ENCODE measurements around the gene ANAPC15. TPM values are rescaled to one million over a fixed set of nuclear protein-coding genes. Genes with fewer than 3 reads are reported as not detected.
A peak's percentile ranks its signal among the peaks of the same experiment; 100 is the strongest.

ANAPC15 gene
- total RNA-seq, 1 experiment from 2014 or later = 63.6 TPM

- Mint-ChIP-seq H3K4me3 (ENCODE audit: unreplicated experiment) (no peak overlapping the region), H3K27me3 (ENCODE audit: insufficient read depth, unreplicated experiment) (no peaks in the 10 kb centered on the region), H3K27ac (ENCODE audit: low read depth, unreplicated experiment) (no peak overlapping the region), H3K9me3 (ENCODE audit: unreplicated experiment) (no peaks in the 10 kb centered on the region), H3K36me3 (ENCODE audit: insufficient read depth, unreplicated experiment) (peaks cover 13% of the 10 kb centered on the region), H3K4me1 (ENCODE audit: insufficient read depth, unreplicated experiment) (peaks cover 23% of the 10 kb centered on the region)
- CTCF ChIA-PET = interaction anchor here (0.5 to 5.6 kb wide), 12 partner anchors 8 to 1125 kb away, joined by 3 to 45 read pairs (median 6); no protein-coding TSS in a partner anchor
- TF ChIP-seq CTCF (IDR thresholded peaks at IDR 0.05; ENCODE audit: unreplicated experiment) = no peak
- BruUV-seq (replicated peaks) = no TSS peak
- DNase-seq (ENCODE audit: unreplicated experiment) = no peak
- intact Hi-C loops (cut with micrococcal nuclease) = no loop called here
- POLR2A ChIA-PET = interaction anchor here (0.6 to 5.2 kb wide), 11 partner anchors 9 to 274 kb away, joined by 3 to 42 read pairs (median 5); no protein-coding TSS in a partner anchor
Measured at GRCh38 chr11:72085621-72086351, 26.7 kb downstream of the ANAPC15 start.

- POLR2A ChIA-PET = interaction anchor here (0.7 to 5.2 kb wide), 11 partner anchors 10 to 138 kb away, joined by 3 to 42 read pairs (median 6); no protein-coding TSS in a partner anchor
- H3K27ac Mint-ChIP-seq (ENCODE audit: low read depth, unreplicated experiment) = no peak overlapping the region
Measured at GRCh38 chr11:72084965-72085364, 27.5 kb downstream of the ANAPC15 start.

GRCh38 chr11:72084076-72084475 is 28.4 kb downstream of the ANAPC15 start:
- no peak for DNase-seq (ENCODE audit: unreplicated experiment)
- Mint-ChIP-seq H3K4me3 (ENCODE audit: unreplicated experiment) (no peak overlapping the region), H3K27ac (ENCODE audit: low read depth, unreplicated experiment) (peak overlapping the region; percentile 11), H3K27me3 (ENCODE audit: insufficient read depth, unreplicated experiment) (no peaks in the 10 kb centered on the region), H3K4me1 (ENCODE audit: insufficient read depth, unreplicated experiment) (peaks cover 27% of the 10 kb centered on the region), H3K9me3 (ENCODE audit: unreplicated experiment) (no peaks in the 10 kb centered on the region), H3K36me3 (ENCODE audit: insufficient read depth, unreplicated experiment) (peaks cover 9% of the 10 kb centered on the region)
- ChIA-PET POLR2A (interaction anchor here (0.7 to 5.2 kb wide), 17 partner anchors 8 to 139 kb away, joined by 3 to 42 read pairs (median 4); no protein-coding TSS in a partner anchor), CTCF (interaction anchor here (1.6 to 5.6 kb wide), 5 partner anchors 10 to 106 kb away, joined by 8 to 45 read pairs (median 17); no protein-coding TSS in a partner anchor)
- intact Hi-C loops (cut with micrococcal nuclease) = no loop called here
- BruUV-seq (replicated peaks) = no TSS peak
- no peak for TF ChIP-seq CTCF (IDR thresholded peaks at IDR 0.05; ENCODE audit: unreplicated experiment)

More at GRCh38 chr11:72084965-72085364, 27.5 kb downstream of the ANAPC15 start:
- H3K4me1 Mint-ChIP-seq (ENCODE audit: insufficient read depth, unreplicated experiment) = peaks cover 27% of the 10 kb centered on the region
- no peaks in the 10 kb centered on the region for H3K9me3 Mint-ChIP-seq (ENCODE audit: unreplicated experiment)
- peaks cover 13% of the 10 kb centered on the region for H3K36me3 Mint-ChIP-seq (ENCODE audit: insufficient read depth, unreplicated experiment)
- no peak for TF ChIP-seq CTCF (IDR thresholded peaks at IDR 0.05; ENCODE audit: unreplicated experiment)
- DNase-seq (ENCODE audit: unreplicated experiment) = no peak
- H3K27me3 Mint-ChIP-seq (ENCODE audit: insufficient read depth, unreplicated experiment) = no peaks in the 10 kb centered on the region
- CTCF ChIA-PET = interaction anchor here (0.5 to 5.6 kb wide), 11 partner anchors 9 to 1126 kb away, joined by 3 to 45 read pairs (median 7); no protein-coding TSS in a partner anchor
- intact Hi-C loops (cut with micrococcal nuclease) = no loop called here
- no TSS peak for BruUV-seq (replicated peaks)
- H3K4me3 Mint-ChIP-seq (ENCODE audit: unreplicated experiment) = no peak overlapping the region

DNA sequence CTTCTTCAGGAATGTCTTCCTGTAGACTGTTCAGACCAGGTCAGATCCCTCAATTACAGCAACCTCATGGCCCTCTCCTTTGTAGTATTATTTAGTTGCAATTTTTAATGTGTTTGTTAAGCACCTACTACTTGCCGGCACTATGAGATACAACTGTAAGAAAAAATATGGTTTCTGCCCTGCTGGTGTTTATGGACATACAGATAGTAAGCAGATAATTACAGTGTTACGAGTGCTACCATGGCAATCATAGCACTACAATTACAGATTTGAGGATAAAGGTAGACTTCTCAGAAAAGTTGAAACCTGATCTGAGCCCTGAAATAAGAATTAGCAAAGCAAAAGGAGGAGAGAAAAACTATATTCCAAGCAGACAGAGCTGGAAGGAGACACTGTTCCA is 29.1 kb downstream of the ANAPC15 start:
- Mint-ChIP-seq H3K9me3 (ENCODE audit: unreplicated experiment) (no peaks in the 10 kb centered on the region), H3K27ac (ENCODE audit: low read depth, unreplicated experiment) (no peak overlapping the region), H3K4me1 (ENCODE audit: insufficient read depth, unreplicated experiment) (peaks cover 32% of the 10 kb centered on the region), H3K4me3 (ENCODE audit: unreplicated experiment) (no peak overlapping the region), H3K27me3 (ENCODE audit: insufficient read depth, unreplicated experiment) (no peaks in the 10 kb centered on the region), H3K36me3 (ENCODE audit: insufficient read depth, unreplicated experiment) (peaks cover 6% of the 10 kb centered on the region)
- ChIA-PET POLR2A (interaction anchor here (0.7 to 5.2 kb wide), 13 partner anchors 9 to 139 kb away, joined by 3 to 42 read pairs (median 5); no protein-coding TSS in a partner anchor), CTCF (interaction anchor here (1.6 to 5.6 kb wide), 5 partner anchors 44 to 106 kb away, joined by 4 to 45 read pairs (median 17); no protein-coding TSS in a partner anchor)
- no TSS peak for BruUV-seq (replicated peaks)
- intact Hi-C loops (cut with micrococcal nuclease) = no loop called here
- no peak for TF ChIP-seq CTCF (IDR thresholded peaks at IDR 0.05; ENCODE audit: unreplicated experiment)
- no peak for DNase-seq (ENCODE audit: unreplicated experiment)
